Left ventricle myocardium inferior (tissue), 1 donor: ENCODE results near the gene LRRC32. TPM values are rescaled to one million over a fixed set of nuclear protein-coding genes. Genes with fewer than 3 reads are reported as not detected.

ENCODE experiments used
- DNase-seq: peaks from one replicate; pipeline ENCODE4 v3.0.0-alpha.2; 2020
- H3K27ac ChIP-seq: fragments of 200-600 bp; replicated peaks from 2 replicates; pipeline ENCODE4 v1.8.0; 2021
- H3K27me3 ChIP-seq: fragments of 200-600 bp; 2 replicates; pipeline ENCODE4 v1.8.0; 2021; ENCODE audit warnings: low read depth
- H3K36me3 ChIP-seq: fragments of 200-600 bp; 2 replicates; pipeline ENCODE4 v1.8.0; 2021
- H3K4me1 ChIP-seq: fragments of 200-600 bp; 2 replicates; pipeline ENCODE4 v1.8.0; 2021
- H3K4me3 ChIP-seq: fragments of 200-600 bp; 2 replicates; pipeline ENCODE4 v1.8.0; 2021; ENCODE audit warnings: mild to moderate bottlenecking, moderate library complexity
- H3K9me3 ChIP-seq: fragments of 200-600 bp; replicated peaks from 2 replicates; pipeline ENCODE4 v1.8.0; 2021
- intact Hi-C: fragments of 100-400 bp; cut with micrococcal nuclease; formaldehyde crosslinking; loops from one replicate; pipeline ENCODE4 v1.11.0; 2022
- total RNA-seq: library from RNA; stranded (reverse); fragmentation: NEBNext Ultra II Directional; extraction: Animal tissue kit (Norgen Biotek cat#: 25700); gene quantifications from one replicate; pipeline ENCODE4 v1.2.1, GENCODE V29; 2021
- TF ChIP-seq, protein P1 (sequence below): fragments of 200-600 bp; IDR thresholded peaks from 2 replicates; pipeline ENCODE4 v1.8.0; 2021; ENCODE audit warnings: antibody characterized with exemption, mild to moderate bottlenecking, borderline replicate concordance
- donor health status: DM: no; HTN: yes; CAD: no; lungs with severe emphysema.

The LRRC32 gene
- total RNA-seq, 1 donor from 2014 or later = 35.1 TPM

DNA sequence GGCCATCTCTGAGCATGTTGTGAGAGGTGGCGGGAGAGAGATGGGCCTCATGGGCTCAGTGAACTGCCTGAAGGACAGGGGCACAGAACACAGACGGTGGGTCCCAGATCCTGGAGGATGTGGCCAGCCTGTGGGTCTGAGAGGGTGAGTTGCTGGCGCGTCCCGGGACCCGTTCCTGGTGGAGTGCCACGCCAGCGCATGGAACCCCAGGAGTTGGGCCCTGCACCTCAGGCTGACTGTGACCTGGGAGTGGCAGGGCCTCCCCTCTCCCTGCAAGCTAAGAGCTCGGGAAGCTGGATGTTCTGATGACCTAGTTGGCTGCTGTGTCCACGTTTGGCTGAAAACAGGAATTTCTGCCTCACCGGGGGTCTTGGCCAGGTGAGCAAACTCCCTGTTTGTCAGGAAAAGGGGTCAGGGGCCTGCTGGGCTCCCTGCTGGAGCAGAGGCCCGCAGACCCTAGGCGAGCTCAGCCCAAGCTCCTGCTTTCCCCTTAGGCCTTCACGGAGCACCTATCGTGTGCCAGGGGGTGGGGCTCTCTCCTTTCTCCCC is 15.0 kb downstream of the LRRC32 start:
- intact Hi-C loops = no loop called here
- TF ChIP-seq, protein P1, sequence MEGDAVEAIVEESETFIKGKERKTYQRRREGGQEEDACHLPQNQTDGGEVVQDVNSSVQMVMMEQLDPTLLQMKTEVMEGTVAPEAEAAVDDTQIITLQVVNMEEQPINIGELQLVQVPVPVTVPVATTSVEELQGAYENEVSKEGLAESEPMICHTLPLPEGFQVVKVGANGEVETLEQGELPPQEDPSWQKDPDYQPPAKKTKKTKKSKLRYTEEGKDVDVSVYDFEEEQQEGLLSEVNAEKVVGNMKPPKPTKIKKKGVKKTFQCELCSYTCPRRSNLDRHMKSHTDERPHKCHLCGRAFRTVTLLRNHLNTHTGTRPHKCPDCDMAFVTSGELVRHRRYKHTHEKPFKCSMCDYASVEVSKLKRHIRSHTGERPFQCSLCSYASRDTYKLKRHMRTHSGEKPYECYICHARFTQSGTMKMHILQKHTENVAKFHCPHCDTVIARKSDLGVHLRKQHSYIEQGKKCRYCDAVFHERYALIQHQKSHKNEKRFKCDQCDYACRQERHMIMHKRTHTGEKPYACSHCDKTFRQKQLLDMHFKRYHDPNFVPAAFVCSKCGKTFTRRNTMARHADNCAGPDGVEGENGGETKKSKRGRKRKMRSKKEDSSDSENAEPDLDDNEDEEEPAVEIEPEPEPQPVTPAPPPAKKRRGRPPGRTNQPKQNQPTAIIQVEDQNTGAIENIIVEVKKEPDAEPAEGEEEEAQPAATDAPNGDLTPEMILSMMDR = no peak
- peaks cover 37% of the 10 kb centered on the region for H3K36me3 ChIP-seq
- no peaks in the 10 kb centered on the region for H3K9me3 ChIP-seq
- no peak overlapping the region for H3K4me3 ChIP-seq
- H3K4me1 ChIP-seq = peaks cover 74% of the 10 kb centered on the region
- no peaks in the 10 kb centered on the region for H3K27me3 ChIP-seq
- peak overlapping the region; percentile 88 for H3K27ac ChIP-seq
- DNase-seq = no peak

DNA sequence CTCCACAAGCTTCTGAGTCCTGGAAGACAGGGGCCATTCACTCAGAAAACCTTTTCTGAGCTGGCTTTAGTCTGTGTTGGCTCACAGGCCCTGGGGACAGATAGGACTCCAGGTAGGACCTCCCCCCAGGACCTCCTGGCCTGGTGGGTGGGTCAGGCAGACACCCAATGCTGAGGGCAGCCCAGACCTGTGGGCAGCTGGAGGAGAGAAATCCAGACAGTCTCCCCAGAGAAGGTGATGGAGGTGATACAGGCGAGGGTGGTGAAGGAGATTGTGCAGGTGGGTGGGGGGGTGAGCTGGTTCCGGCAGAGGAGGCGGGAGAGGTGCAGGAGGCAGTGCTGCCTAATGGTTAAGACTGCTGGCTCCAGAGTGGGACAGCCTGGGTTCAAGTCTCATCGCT is 15.6 kb downstream of the LRRC32 start:
- no peak for DNase-seq
- H3K27me3 ChIP-seq = no peaks in the 10 kb centered on the region

DNA sequence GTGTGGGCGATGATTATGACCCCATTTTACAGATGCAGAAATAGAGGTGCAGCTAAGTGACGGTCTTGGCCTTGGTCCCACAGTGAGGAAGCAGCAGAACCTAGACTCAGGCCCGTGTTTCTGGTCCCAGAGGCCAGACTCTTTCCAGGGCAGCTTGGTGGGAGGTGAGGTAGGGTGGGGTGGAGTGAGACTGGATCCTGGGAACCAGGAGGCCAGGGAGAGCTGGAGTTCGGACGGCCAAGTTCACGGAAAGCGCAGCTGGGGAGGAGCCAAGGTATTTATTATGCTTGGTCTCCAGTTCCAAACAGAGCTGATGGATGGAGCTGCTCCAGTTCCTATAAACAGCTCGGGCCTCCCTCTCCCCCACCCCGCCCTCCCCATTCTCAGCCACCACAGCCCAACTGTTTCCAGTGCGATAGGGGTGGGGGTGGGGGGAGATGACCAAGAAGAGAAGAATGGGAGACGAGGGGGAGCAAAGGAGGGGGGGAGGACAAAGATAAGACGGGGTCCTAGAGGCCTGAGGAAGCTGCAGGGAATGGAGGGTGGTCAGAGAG is 16.2 kb downstream of the LRRC32 start:
- H3K36me3 ChIP-seq = peaks cover 25% of the 10 kb centered on the region
- no peak overlapping the region for H3K4me3 ChIP-seq
- intact Hi-C loops = no loop called here
- peak overlapping the region; percentile 88 for H3K27ac ChIP-seq
- H3K27me3 ChIP-seq = no peaks in the 10 kb centered on the region
- peak; percentile 63 for DNase-seq
- TF ChIP-seq, protein P1 = no peak
- peaks cover 80% of the 10 kb centered on the region for H3K4me1 ChIP-seq
- H3K9me3 ChIP-seq = no peaks in the 10 kb centered on the region

More for the DNA sequence above, 15.6 kb downstream of the LRRC32 start:
- Histone ChIP-seq H3K9me3 (no peaks in the 10 kb centered on the region), H3K4me3 (no peak overlapping the region), H3K4me1 (peaks cover 79% of the 10 kb centered on the region), H3K36me3 (peaks cover 31% of the 10 kb centered on the region), H3K27ac (peak overlapping the region; percentile 88)
- TF ChIP-seq, protein P1 = no peak
- intact Hi-C loops = no loop called here

DNA sequence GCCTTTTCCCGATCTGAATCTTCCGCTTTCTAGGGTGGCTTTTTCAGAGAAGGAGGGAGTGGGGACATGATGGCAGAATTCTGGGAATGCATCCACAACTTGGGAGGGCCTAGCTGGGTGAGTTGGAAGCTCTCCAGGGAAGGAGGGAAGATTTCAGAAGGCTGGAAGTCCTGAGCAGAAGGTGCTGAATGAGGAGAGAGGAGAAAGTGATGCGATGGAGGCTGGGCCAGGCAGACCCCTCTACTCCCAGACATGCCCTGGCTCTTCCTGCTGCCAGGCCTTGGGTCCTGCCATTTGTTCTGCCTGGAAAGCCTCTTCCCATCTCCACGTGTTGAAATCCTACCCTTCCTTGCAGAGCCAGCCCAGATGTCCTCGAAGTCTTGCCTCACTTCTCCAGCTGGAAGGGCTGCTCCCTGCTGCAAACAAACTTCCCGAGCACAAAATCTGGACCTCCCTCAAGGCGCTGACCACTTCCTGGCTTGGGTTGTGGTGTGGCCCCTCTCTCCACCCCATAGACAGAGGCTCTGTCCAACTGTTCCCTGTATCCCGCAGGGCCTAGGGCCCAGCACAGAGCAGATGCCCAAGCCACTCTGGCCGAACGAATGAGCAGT is 16.8 kb downstream of the LRRC32 start:
- Histone ChIP-seq H3K4me1 (peaks cover 80% of the 10 kb centered on the region), H3K4me3 (no peak overlapping the region), H3K36me3 (peaks cover 19% of the 10 kb centered on the region), H3K27me3 (no peaks in the 10 kb centered on the region), H3K9me3 (no peaks in the 10 kb centered on the region), H3K27ac (peak overlapping the region; percentile 88)
- intact Hi-C loops = no loop called here
- DNase-seq = peak; percentile 64
- TF ChIP-seq, protein P1 = no peak

DNA sequence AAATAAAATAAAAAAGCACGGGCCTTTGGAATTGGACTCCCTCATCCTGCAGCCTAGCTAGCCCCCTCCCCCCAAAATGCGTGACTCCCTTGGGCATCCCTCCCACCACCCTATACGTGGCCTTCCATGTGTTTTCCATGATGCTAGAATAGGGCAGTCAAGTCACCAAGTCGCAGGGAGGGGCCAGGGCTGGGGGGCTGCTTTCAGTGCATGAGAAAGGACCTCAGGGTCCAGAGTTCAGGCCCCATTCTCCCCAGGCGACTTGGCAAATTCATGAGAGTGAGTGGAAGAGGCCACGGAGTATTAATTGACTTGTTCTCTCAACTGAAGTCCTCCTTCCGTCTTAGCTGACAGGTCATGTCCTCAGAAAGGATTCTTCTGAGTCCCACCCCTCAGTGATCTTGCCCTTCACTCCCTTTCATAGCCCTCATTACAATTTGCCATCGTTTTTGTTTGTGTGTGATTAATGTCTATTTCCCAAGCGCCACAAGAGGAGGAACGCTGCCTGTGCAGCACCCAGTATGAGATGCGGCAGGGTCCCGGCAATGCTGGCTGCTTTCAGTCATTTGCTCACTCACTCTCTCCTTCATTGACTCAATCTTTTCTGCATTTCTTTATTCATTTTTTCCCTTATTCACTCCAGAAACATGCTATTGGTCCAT is 17.4 kb downstream of the LRRC32 start:
- Histone ChIP-seq H3K9me3 (no peaks in the 10 kb centered on the region), H3K27me3 (no peaks in the 10 kb centered on the region), H3K4me1 (peaks cover 76% of the 10 kb centered on the region), H3K27ac (peak overlapping the region; percentile 88), H3K36me3 (peaks cover 13% of the 10 kb centered on the region), H3K4me3 (no peak overlapping the region)
- intact Hi-C loops = no loop called here
- no peak for DNase-seq
- TF ChIP-seq, protein P1 = no peak
